ENCODE results near the gene RASL11A. TPM values are rescaled to one million over a fixed set of nuclear protein-coding genes. Genes with fewer than 3 reads are reported as not detected.

RASL11A gene
- total and polyA plus RNA-seq, 2 of the 8 experiments (the other 6 are each of a cell fraction or from before 2014, with no cell fraction given), result 2.9 to 6.8 TPM

DNA sequence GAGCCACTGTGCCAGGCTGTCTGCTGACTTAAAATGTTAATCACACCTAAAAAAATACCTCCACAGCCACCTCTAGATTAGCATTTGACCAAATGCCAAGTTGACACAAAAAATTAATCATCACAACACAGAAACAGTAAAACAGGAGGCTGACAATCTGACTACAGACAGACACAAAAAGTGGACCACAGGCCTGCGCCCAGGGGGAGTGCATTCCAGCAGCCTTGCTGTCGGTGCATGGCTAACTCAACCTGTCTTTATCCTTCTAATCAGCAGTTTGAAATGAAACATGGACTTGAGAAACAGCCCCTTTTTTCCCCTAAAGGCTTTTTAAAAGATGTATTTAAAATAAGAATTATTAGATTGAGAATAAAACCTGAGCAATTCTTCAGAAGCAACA is 34.0 kb downstream of the RASL11A start:
- H2AFZ ChIP-seq (ENCODE audit: low read length), result no peak overlapping the region
- no peak overlapping the region for H2AK5ac ChIP-seq (ENCODE audit: low read depth, low read length)
- no peak overlapping the region for H2BK20ac ChIP-seq (ENCODE audit: low read length)
- 100% methylated on average over 2 of the region's 2 CpGs; no CpG with 5 or more reads in 1 of the 2 experiments for WGBS, 2 experiments (ENCODE audit: extremely low coverage in 1 of 2, insufficient coverage in 1 of 2, insufficient read length in 1 of 2, insufficient replicate concordance in 2 of 2, low coverage in 1 of 2, low lambda C conversion rate in 2 of 2, missing lambda C conversion rate in 1 of 2)
- H2BK120ac ChIP-seq (replicated peaks; ENCODE audit: low read depth, low read length), result no peak overlapping the region
- no peak overlapping the region for H3K23ac ChIP-seq (ENCODE audit: insufficient read length)
- no peak overlapping the region for H2BK12ac ChIP-seq (ENCODE audit: low read depth, low read length)
- ChIA-PET CTCF (ENCODE audit: partially characterized antibody) (no interaction called here), POLR2A (ENCODE audit: partially characterized antibody) (no interaction called here)
- no peak overlapping the region for H3K4ac ChIP-seq (replicated peaks; ENCODE audit: insufficient read length, low read depth, low read length)
- H4K8ac ChIP-seq (ENCODE audit: extremely low read depth, insufficient read depth, low read length), result no peak overlapping the region
- H3K56ac ChIP-seq (replicated peaks; ENCODE audit: insufficient read length, low read depth, low read length), result no peak overlapping the region
- H3K79me1 ChIP-seq (ENCODE audit: low read depth, low read length), result no peaks in the 10 kb centered on the region
- no peaks in the 10 kb centered on the region for H3K79me2 ChIP-seq (ENCODE audit: control insufficient read depth in 1 of 2, insufficient read depth in 2 of 2, low read length in 2 of 2)
- H3K18ac ChIP-seq (ENCODE audit: extremely low read depth, low read length), result no peak overlapping the region
- H4K91ac ChIP-seq (replicated peaks; ENCODE audit: insufficient read length, low read length), result no peak overlapping the region
- no peaks in the 10 kb centered on the region for H3K9me3 ChIP-seq (ENCODE audit: insufficient read depth in 2 of 2, low read depth in 1 of 2, low read length in 1 of 2)
- H3K14ac ChIP-seq (ENCODE audit: insufficient read length), result no peak overlapping the region
- no peak overlapping the region for H4K5ac ChIP-seq (ENCODE audit: insufficient read length, low read depth, low read length)
- no peaks in the 10 kb centered on the region for H3K4me1 ChIP-seq (replicated peaks in 1 of 4; ENCODE audit: control insufficient read depth in 3 of 4, insufficient read depth in 4 of 4, low read length in 3 of 4)
- no peak for DNase-seq (ENCODE audit: low read depth in 1 of 2, low spot score in 2 of 2)
- H2BK5ac ChIP-seq (ENCODE audit: low read depth, low read length), result no peak overlapping the region
- H3K9ac ChIP-seq (replicated peaks in 1 of 4; ENCODE audit: extremely low read depth in 1 of 4, low read depth in 3 of 4, low read length in 3 of 4), result no peak overlapping the region
- H3K36me3 ChIP-seq (ENCODE audit: control insufficient read depth in 2 of 4, insufficient read depth in 4 of 4, low read length in 3 of 4), result no peaks in the 10 kb centered on the region
- no peak overlapping the region for H3K4me2 ChIP-seq (ENCODE audit: insufficient read depth in 1 of 2, low read depth in 2 of 2, low read length in 2 of 2)
- H3K27ac ChIP-seq (ENCODE audit: low read depth, low read length), result no peak overlapping the region
- H3K27me3 ChIP-seq (replicated peaks in 1 of 4; ENCODE audit: control insufficient read depth in 3 of 4, extremely low read depth in 1 of 4, insufficient read depth in 3 of 4, low read length in 3 of 4), result no peaks in the 10 kb centered on the region
- H2BK15ac ChIP-seq (ENCODE audit: low read length), result no peak overlapping the region
- H3K23me2 ChIP-seq (ENCODE audit: low read depth, low read length), result no peaks in the 10 kb centered on the region
- TF ChIP-seq SIRT6 (IDR thresholded peaks at IDR 0.05; ENCODE audit: low read length) (no peak), POLR2AphosphoS5 (IDR thresholded peaks at IDR 0.05; ENCODE audit: low read depth, low read length) (no peak)
- H4K20me1 ChIP-seq (replicated peaks in 1 of 2; ENCODE audit: control insufficient read depth in 1 of 2, insufficient read depth in 2 of 2, low read length in 2 of 2), result no peaks in the 10 kb centered on the region
- H3K4me3 ChIP-seq (ENCODE audit: extremely low read depth in 1 of 4, insufficient read depth in 2 of 4, low read depth in 3 of 4, low read length in 4 of 4), result no peak overlapping the region
- FAIRE-seq, result no peak

Data from H1 (cell line).